GM18526 (cell line): Measurements from ENCODE around the gene LONRF2.

Source experiments
- POLR2A ChIP-seq: IDR thresholded peaks from 3 replicates; pipeline ENCODE4 v1.6.1; 2011; ENCODE audit not compliant: insufficient read length; ENCODE audit errors: extremely low read depth

LONRF2 gene

DNA sequence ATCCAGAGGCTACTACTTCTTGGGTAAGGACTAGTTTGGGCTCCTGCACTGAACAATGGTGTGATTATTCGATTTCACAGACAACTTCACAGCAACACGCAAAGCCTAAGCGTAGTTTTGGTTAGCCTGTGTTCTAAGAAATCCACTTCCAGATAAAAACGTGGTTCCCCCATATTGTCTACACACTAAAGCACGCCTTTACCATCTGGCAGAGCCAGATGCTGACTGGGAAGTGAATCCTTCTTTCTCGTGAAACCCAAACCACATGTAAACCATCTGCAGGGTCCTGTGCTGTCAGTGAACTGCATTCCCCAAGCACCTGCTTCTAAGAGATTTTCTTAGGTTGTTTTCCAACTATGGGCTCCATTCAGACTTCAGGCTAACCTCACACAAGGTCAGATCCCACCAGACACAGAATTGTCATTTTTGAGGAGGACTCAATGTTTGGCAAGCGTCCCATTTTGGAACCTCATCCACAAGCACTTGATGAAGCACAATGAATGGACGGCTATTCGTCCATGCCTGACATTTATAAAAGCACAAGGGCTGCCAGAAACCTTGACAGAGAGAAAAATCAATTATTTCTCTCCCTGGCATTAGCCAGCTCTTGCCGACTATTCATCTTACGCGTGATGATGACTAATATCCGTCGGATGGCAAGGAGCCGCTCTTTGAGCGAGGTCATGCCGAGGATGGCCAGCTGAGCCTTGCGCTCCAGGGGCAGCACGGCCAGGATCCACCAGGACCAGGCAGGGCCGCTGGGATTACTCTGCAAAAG is 38.4 kb downstream of the LONRF2 start:
- no peak for TF ChIP-seq POLR2A

DNA sequence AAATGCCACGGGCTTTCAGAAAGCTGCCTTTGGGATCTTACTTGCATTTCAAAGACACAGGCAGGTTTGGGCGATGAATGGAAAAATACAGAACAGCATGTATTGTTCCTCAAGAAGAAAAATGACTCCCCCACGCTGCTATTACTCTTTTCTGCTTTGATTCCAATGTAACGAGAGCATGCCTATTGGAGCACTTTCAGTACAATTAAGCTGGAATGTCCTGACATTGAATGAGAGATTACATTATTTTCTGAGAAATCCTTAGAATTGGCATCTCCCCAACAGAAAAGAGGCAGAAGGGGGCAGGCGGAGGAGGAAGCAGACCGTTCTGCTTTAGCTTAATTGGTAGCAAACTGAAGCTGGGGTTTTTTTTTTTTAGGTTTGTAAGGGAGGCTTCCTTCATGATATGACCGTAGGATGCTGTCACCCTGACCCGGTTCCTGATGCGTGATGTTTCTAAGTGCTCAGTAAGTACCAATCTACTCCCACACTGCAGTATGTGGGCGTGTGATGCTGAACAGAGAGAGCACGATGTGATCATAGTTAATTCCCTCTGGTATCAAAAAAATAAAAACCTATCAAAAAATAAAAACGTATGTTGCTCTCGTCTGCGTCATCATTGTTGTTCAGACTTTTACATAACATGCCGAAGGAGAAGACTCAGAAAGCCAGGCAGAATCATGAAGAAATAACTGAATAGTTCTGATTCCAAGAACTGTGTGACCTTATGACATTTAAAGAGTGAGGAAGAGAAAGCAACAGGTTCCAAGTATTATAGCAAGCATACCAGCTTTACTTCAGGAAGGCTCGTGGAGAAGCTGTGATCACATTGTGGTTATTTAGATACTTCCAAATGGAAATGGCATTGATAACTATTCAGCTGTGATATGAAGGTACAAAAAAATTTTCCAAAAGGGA is 40.5 kb downstream of the LONRF2 start:
- TF ChIP-seq POLR2A = no peak

DNA sequence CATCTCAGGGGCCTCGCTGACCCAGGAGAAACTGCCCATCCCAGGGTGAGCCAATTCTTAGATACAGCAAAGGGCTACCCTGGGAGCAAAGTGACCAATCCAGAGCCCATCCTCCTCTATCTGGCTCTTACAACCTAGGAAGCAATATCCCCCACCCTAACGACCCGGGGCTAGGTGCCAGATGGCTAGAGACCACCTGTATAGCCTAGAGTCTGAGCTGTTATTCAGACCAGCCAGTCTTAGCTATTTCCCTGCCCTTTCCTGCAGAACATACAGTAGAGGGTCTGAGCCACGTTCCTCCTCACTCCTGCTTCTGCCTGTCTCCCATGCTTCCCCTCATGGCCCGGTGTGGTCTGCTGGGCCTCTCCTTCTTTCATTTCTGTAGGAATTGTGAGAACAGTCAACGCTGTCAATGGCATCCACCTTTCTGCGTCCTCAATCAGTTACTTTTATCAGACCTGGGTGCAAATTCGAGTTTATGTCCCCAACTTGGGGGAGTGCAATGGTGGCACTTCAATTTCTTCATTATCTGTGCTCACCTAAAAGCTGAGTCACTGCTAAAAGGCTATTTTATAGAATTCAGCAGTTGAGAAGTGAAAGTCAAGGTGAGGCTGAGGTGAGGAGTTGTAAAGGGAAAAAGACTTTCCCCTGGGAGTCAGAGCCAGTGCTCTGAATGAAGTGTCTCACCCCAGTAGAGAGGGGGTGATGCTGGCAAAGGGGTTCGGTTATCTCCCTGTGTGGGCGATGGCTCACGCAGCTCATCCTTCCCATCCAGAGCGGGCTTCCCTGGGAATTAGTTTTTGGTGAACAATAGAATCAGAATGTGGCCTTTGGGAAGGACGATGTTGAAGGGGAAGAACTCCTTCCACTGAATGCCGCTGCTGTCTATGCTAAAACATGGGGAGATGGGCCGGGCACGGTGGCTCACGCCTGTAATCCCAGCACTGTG is 42.4 kb downstream of the LONRF2 start:
- no peak for TF ChIP-seq POLR2A

DNA sequence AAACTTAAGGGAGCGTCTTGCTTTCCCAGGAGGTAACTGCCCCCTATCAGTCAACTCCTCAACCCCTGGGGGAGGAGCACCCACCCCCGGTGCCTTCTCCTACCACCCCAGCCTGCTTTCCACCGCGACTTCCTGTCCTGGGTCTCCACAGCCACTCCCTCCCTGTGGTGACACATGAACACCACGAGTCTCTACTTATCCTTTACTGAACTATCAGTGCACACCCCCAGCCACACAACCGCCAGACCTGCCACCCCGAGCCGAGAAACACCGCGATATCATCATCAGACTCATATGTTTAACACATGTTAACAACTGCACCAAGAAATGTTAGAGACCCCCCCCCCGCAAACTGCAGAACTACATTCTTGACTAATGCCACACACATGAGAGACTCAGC is 43.3 kb downstream of the LONRF2 start:
- no peak for TF ChIP-seq POLR2A

DNA sequence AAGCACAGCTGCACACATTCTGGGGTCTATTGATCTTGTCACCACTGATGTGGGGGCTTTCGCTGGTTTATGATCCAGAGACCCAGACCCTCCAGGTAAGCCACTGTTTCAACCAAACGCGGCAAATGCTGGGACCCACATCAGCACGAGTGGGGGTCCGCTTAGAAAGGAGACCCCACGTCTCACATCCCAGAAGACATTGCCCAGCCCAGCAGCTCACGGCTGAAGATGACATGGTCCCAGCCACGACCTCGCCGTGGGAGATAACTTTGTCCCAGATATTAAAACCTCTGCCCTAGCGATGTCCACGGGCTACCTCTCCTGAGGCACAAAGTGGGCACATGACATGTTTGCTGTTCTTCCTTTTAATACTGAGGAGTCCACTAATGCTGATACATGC is 43.8 kb downstream of the LONRF2 start:
- no peak for TF ChIP-seq POLR2A

DNA sequence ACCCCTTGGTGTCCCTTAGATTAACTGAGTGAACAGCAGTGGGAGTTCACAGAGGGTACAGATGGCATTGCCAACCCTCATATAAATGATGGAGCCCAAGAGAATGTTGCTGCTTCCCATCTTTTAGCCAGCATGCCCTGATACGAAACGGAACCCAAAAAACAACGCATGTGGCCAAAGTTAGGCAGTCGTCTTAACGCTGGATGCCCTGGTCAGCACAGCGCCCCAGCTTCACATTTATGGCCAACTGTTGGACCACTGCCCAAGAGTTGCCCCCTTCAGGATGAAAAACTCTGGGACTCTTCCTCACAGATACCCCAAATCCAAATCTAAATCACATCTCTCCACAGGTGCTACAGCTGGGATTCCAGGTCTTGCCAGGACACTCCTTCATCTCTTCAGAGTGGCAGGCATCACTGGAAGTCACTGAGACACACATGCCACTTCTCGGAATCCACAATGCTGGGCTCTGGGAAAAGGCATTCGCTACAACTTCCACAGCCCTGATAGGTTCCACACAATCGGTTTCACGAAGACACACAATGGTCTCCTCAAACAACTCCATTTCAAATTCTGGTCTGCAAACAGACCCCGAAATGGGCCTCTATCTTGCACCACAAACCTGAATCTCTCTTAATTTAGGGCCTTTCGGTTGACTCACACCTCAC is 44.6 kb downstream of the LONRF2 start:
- TF ChIP-seq POLR2A = no peak

DNA sequence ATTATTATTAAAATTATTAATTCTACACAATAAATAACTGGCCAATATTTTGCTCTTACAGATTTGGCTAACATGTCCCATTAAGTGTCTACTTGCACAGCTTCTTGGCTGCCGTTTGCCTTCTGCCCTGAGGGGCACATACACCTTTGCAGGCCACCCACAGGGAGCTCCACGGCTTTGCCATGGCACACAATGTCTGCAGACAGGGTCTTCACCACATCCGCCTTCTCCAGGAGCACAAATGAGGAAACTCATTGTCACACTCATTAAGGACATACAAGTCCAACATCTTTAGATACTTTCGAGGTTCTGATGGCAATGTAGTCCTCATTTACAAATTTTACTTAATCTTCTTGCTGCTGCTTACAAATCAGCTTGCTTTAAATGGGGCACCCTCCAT is 45.6 kb downstream of the LONRF2 start:
- TF ChIP-seq POLR2A = no peak

DNA sequence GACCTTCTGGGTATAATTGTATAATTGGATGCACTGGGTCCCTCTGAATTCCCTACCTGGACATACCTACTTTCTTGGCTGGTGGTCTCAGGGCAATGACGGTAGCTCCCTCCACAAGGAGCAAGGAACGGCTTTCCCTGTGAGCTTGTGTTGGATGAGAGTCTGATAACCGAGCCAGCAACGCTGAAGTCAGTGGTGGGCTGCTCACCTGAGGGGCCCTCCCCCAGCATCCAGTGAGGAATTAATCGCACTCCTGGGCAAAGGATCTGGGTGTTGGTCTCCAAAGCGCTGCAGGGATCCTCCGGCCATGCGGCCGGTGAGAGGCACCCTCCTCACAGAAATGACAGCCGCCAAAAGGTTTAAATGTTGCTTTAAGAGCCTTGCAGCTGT is 47.1 kb downstream of the LONRF2 start:
- TF ChIP-seq POLR2A = no peak

DNA sequence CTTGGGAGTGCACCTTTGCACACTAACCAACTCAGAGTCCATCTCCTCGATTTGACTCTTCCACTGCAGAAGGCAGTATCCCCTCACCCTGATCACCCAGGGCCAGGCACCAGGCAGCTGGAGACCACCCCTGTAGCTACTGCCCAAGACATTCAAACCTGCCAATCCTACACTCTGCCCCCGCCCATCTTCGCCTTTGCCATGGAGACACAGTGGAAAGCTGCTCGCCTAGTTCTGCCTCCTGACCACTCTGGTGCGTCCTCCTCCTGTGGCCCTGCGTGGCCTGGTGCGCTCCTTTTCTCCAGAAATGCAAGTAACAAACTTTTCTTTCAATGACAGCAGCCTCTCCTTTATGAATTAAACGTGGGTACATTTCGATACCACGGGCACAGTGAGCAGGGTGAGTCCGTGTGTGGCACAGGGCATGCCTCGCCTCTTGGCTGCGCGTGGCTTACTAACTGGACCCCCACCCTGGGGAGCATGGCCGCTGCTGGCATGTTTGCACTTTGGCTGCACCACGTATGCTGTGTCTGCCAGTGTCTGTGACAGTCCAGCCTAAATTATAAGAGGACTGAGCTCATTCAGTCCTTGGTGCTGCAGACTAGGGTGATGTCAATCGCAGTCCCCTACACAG is 47.6 kb downstream of the LONRF2 start:
- TF ChIP-seq POLR2A = no peak

DNA sequence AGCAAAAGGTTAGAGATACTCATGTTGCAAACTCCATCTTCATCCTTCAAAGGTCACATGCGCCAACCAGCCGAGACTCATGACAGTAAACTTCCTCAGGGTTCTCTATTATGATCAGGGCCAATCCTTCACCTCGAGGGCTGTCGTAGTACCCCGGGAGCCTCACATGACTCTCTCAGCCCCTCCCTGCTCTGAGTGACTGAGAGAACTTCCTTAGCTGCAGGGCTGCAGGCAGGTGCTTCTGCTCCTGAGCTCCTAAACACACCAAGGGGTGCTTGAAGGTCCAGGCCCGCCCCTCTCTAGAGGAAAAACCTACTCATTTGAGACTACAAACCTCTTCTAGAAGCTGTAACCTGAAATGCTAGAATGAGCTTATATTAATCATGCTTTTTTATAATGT is 48.2 kb downstream of the LONRF2 start:
- no peak for TF ChIP-seq POLR2A

DNA sequence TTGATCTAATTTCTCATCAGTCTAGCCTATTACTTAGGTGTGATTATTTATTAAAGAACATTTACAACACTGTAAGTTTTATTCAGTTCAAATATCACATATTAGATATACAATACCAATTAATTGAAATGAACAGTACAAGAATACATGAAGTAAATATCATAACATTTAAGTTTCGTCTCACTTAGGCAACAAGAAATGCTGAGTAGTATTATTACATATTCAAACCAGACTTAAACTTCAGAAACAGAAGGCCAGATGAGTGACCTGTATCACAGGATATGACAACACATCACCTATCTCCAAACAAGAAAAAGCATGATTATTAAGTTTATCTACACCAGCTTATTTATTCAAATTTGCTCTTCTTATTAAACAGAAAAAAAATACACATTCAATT is 48.9 kb downstream of the LONRF2 start:
- no peak for TF ChIP-seq POLR2A

DNA sequence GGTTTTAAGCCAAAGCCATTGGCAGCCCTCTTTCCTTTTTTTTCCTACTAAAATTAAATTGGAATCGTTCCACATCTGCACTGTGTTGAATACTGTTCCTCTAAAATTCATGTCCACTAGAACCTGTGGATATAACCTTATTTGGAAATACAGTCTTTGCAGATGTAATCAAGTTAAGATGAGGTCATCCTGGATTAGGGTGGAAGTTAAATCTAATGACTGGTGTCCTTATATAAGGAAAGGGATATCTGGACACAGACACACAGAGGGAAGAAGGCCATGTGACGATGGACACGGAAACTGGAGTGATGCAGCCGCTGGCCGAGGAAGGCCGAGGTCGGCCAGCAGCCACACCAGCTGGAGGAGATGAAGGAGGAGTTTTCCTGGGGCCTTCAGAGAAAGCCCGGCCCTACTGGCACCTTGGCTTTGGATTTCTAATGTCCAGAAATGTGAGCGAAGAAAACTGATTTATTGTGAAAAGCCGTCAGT is 49.4 kb downstream of the LONRF2 start:
- no peak for TF ChIP-seq POLR2A

DNA sequence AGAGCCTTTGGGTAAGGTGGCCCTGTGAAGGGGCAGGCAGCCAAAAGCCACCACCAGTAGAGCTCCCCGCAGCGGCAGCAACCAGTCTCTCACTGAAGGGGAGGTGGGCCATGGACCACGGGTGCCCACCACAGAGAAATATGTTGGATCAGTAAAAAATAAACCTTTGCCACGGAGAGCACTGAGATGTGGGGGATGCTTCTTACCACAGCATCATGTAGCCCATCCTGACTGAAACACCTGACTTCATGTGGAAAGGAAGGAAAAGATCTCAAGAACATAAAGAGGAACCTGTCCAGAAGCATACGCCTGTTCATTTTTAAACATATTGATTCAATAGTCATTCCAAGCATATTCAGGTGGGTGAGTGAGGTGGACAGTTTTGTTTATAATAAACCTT is 51.1 kb downstream of the LONRF2 start:
- TF ChIP-seq POLR2A = no peak
